ENCODE results near the gene TUFM. TPM values are rescaled to one million over a fixed set of nuclear protein-coding genes. Genes with fewer than 3 reads are reported as not detected.
A peak's percentile ranks its signal among the peaks of the same experiment; 100 is the strongest.
"Not testable (repeated sequence)": the region's sequence is repeated elsewhere in the genome, so short reads cannot be mapped to it uniquely, and the experiment has no call there.

Gene TUFM
- total RNA-seq, 1 experiment from 2014 or later, result 207 TPM

GRCh38 chr16:28891964-28892890 is 46.1 kb upstream of the TUFM start:
- Histone ChIP-seq H3K4ac (ENCODE audit: low read depth, low read length) (no peak overlapping the region), H2BK12ac (ENCODE audit: insufficient read length, low read depth, low read length) (no peak overlapping the region), H3K27me3 (ENCODE audit: insufficient read depth, low read length) (no peaks in the 10 kb centered on the region), H3K18ac (ENCODE audit: insufficient read length, low read depth, low read length) (no peak overlapping the region), H3K4me2 (ENCODE audit: insufficient read depth, insufficient read length, low read length) (no peak overlapping the region), H4K8ac (replicated peaks; ENCODE audit: insufficient read length, low read depth, low read length) (no peak overlapping the region), H3K14ac (ENCODE audit: insufficient read depth, low read length) (no peak overlapping the region), H2BK20ac (ENCODE audit: low read depth, low read length, poor library complexity, severe bottlenecking) (no peak overlapping the region), H3K79me1 (ENCODE audit: insufficient read depth, low read depth, low read length, poor library complexity, severe bottlenecking) (no peaks in the 10 kb centered on the region), H3K9ac (ENCODE audit: extremely low read depth, insufficient read length, low read length) (no peak overlapping the region), H2AK5ac (ENCODE audit: insufficient read length, low read length) (no peak overlapping the region), H3K23me2 (ENCODE audit: insufficient read length, low read depth, low read length, poor library complexity, severe bottlenecking) (no peaks in the 10 kb centered on the region), H2AFZ (ENCODE audit: low read length) (no peak overlapping the region), H3K23ac (ENCODE audit: insufficient read length, low read depth, low read length) (no peak overlapping the region), H4K5ac (ENCODE audit: insufficient read length, low read depth, low read length) (no peak overlapping the region), H3K56ac (ENCODE audit: insufficient read length, low read depth, low read length) (no peak overlapping the region), H2BK15ac (ENCODE audit: low read depth, low read length) (no peak overlapping the region), H3T11ph (ENCODE audit: low read length) (no peak overlapping the region), H4K20me1 (ENCODE audit: control insufficient read depth, insufficient read depth, insufficient read length) (no peaks in the 10 kb centered on the region), H3K9me3 (ENCODE audit: control insufficient read depth, low read depth, low read length) (no peaks in the 10 kb centered on the region), H3K4me1 (ENCODE audit: insufficient read depth, low read length) (no peaks in the 10 kb centered on the region), H2BK5ac (ENCODE audit: insufficient read length, low read length) (no peak overlapping the region), H3K27ac (ENCODE audit: insufficient read length, low read depth, low read length) (no peak overlapping the region), H3K79me2 (ENCODE audit: insufficient read depth, low read length) (no peaks in the 10 kb centered on the region), H2BK120ac (ENCODE audit: low read depth, low read length, poor library complexity, severe bottlenecking) (no peak overlapping the region), H4K91ac (ENCODE audit: insufficient read length, low read depth, low read length) (no peak overlapping the region)
- no peak for TF ChIP-seq CTCF (conservative IDR thresholded peaks at IDR 0.05)
- no peak for DNase-seq
- WGBS (ENCODE audit: extremely low coverage, insufficient read length, low lambda C conversion rate), result no CpG with 5 or more reads among the region's 14 CpGs
- peaks cover 0 to 4% (median 0%) of the 10 kb centered on the region in 3 experiments; a peak in 1 of 7 replicates for H3K36me3 Mint-ChIP-seq (ENCODE audit: insufficient read depth in 1 of 3, low read depth in 3 of 3)
- no peaks in the 10 kb centered on the region for H3K9me3 Mint-ChIP-seq
- H3K4me1 Mint-ChIP-seq, result no peaks in the 10 kb centered on the region
- H3K27me3 Mint-ChIP-seq (ENCODE audit: low read depth), result no peaks in the 10 kb centered on the region
- H3K27ac Mint-ChIP-seq, result peak overlapping the region in 1 of 3 experiments; percentile 70; a peak in 3 of 7 replicates
- no peak overlapping the region for H3K4me3 Mint-ChIP-seq

- H3K9me3 Mint-ChIP-seq; H3T11ph ChIP-seq (ENCODE audit: low read length); H2BK15ac ChIP-seq (ENCODE audit: low read depth, low read length); H2BK5ac ChIP-seq (ENCODE audit: insufficient read length, low read length); H3K79me1 ChIP-seq (ENCODE audit: insufficient read depth, low read depth, low read length, poor library complexity, severe bottlenecking); H4K5ac ChIP-seq (ENCODE audit: insufficient read length, low read depth, low read length); H3K14ac ChIP-seq (ENCODE audit: insufficient read depth, low read length); H3K36me3 Mint-ChIP-seq (ENCODE audit: insufficient read depth in 1 of 3, low read depth in 3 of 3); H3K27ac Mint-ChIP-seq; H3K9ac ChIP-seq (ENCODE audit: extremely low read depth, insufficient read length, low read length); H3K18ac ChIP-seq (ENCODE audit: insufficient read length, low read depth, low read length); H2AFZ ChIP-seq (ENCODE audit: low read length); H3K4me2 ChIP-seq (ENCODE audit: insufficient read depth, insufficient read length, low read length); H3K23me2 ChIP-seq (ENCODE audit: insufficient read length, low read depth, low read length, poor library complexity, severe bottlenecking); H3K4me1 Mint-ChIP-seq; H4K20me1 ChIP-seq (ENCODE audit: control insufficient read depth, insufficient read depth, insufficient read length); H3K56ac ChIP-seq (ENCODE audit: insufficient read length, low read depth, low read length); H4K8ac ChIP-seq (replicated peaks; ENCODE audit: insufficient read length, low read depth, low read length); H3K9me3 ChIP-seq (ENCODE audit: control insufficient read depth, low read depth, low read length); H2AK5ac ChIP-seq (ENCODE audit: insufficient read length, low read length); DNase-seq; H3K23ac ChIP-seq (ENCODE audit: insufficient read length, low read depth, low read length); H3K79me2 ChIP-seq (ENCODE audit: insufficient read depth, low read length); H2BK120ac ChIP-seq (ENCODE audit: low read depth, low read length, poor library complexity, severe bottlenecking); H3K27me3 Mint-ChIP-seq (ENCODE audit: low read depth); H2BK12ac ChIP-seq (ENCODE audit: insufficient read length, low read depth, low read length); H3K4ac ChIP-seq (ENCODE audit: low read depth, low read length); H3K27me3 ChIP-seq (ENCODE audit: insufficient read depth, low read length); H3K4me1 ChIP-seq (ENCODE audit: insufficient read depth, low read length); H4K91ac ChIP-seq (ENCODE audit: insufficient read length, low read depth, low read length); H2BK20ac ChIP-seq (ENCODE audit: low read depth, low read length, poor library complexity, severe bottlenecking); H3K27ac ChIP-seq (ENCODE audit: insufficient read length, low read depth, low read length); H3K4me3 Mint-ChIP-seq: not testable (repeated sequence)
- WGBS (ENCODE audit: extremely low coverage, insufficient read length, low lambda C conversion rate), result no CpG with 5 or more reads among the region's 5 CpGs
Observed at GRCh38 chr16:28890355-28890754, 44.2 kb upstream of the TUFM start.
